PFSK-1 (cell line): ENCODE results near the gene ARHGEF18.

ENCODE experiments used
- POLR2AphosphoS5 ChIP-seq: IDR thresholded peaks from 2 replicates; pipeline ENCODE4 v1.6.1; 2012; ENCODE audit warnings: low read depth, mild to moderate bottlenecking, control low read depth, low read length, moderate library complexity
- SIN3A ChIP-seq: IDR thresholded peaks from 2 replicates; pipeline ENCODE4 v1.6.1; 2012; ENCODE audit warnings: mild to moderate bottlenecking, low read length, moderate library complexity, borderline replicate concordance; ENCODE audit not compliant: insufficient read depth
- TAF1 ChIP-seq: IDR thresholded peaks from 2 replicates; pipeline ENCODE4 v1.6.1; 2012; ENCODE audit warnings: low read length, control low read depth, borderline replicate concordance; ENCODE audit not compliant: insufficient read depth

- no peak for TF ChIP-seq TAF1
- no peak for TF ChIP-seq SIN3A
- no peak for TF ChIP-seq POLR2AphosphoS5
Measured at GRCh38 chr19:7304200-7304599, 44.5 kb upstream of the ARHGEF18 start.
